Prostate gland (tissue), 2 donors: ENCODE data around the gene FAM222A. TPM values are rescaled to one million over a fixed set of nuclear protein-coding genes. Genes with fewer than 3 reads are reported as not detected.

ENCODE experiments used
- DNase-seq: peaks from one replicate; pipeline ENCODE4 v3.0.0-alpha.2; 2019; ENCODE audit warnings: low spot score
- H3K27ac ChIP-seq, 2 donors: fragments of 200-600 bp; sonication (generic); 2 replicates each; pipeline ENCODE4 v1.5.1; 2017 to 2019
- H3K27me3 ChIP-seq: fragments of 200-600 bp; sonication (generic); replicated peaks from 2 replicates; pipeline ENCODE4 v1.5.1; 2019; ENCODE audit not compliant: insufficient read depth
- H3K36me3 ChIP-seq, 2 donors: fragments of 200-600 bp; sonication (generic); 1 replicate in 1 of 2; 2 replicates in 1 of 2; pipeline versions ENCODE4 v1.5.1 to v1.8.1; 2017 to 2019
- H3K4me1 ChIP-seq: fragments of 200-600 bp; sonication (generic); replicated peaks from 2 replicates; pipeline ENCODE4 v1.5.1; 2019
- H3K4me3 ChIP-seq, 2 donors: fragments of 200-600 bp; sonication (generic); 2 replicates each; pipeline ENCODE4 v1.5.1; 2017 to 2019
- H3K9me3 ChIP-seq: fragments of 200-600 bp; sonication (generic); 2 replicates; pipeline ENCODE4 v1.5.1; 2017
- CTCF ChIP-seq, 4 experiments: fragments of 200-600 bp in 2 of 4; fragments of 450-650 bp in 2 of 4; sonication (generic) in 2 of 4; IDR thresholded peaks; 1 replicate in 3 of 4; 2 replicates in 1 of 4; pipeline ENCODE4 v1.5.1; 2016 to 2019; ENCODE audit warnings: antibody characterized with exemption in 4 of 4, mild to moderate bottlenecking in 2 of 4, moderate library complexity in 2 of 4
- POLR2A ChIP-seq: fragments of 450-650 bp; IDR thresholded peaks from one replicate; pipeline ENCODE4 v1.6.1; 2016; ENCODE audit warnings: antibody characterized with exemption, mild to moderate bottlenecking
- POLR2AphosphoS5 ChIP-seq: sonication (generic); formaldehyde crosslinking; IDR thresholded peaks from one replicate; pipeline ENCODE4 v1.6.1; 2017; ENCODE audit warnings: antibody characterized with exemption
- WGBS: methylation state at CpG from one replicate; pipeline ENCODE4 v1.1.5; 2018; 5-methylcytosine and 5-hydroxymethylcytosine counted together
- intact Hi-C: fragments of 100-400 bp; cut with DNase I; formaldehyde crosslinking; loops from one replicate; pipeline ENCODE4 v1.14.2; 2022
- total RNA-seq, 2 donors: library from RNA; depleted of rRNA; stranded (reverse); fragments of >200 nt; gene quantifications; one replicate each; pipeline ENCODE4 v1.1.0, GENCODE V29; 2016

FAM222A gene
- total RNA-seq, 2 donors from 2014 or later, result 2.0 to 52.3 TPM

- Histone ChIP-seq H3K4me3 (no peak overlapping the region), H3K27ac (no peak overlapping the region), H3K4me1 (no peaks in the 10 kb centered on the region), H3K36me3 (no peaks in the 10 kb centered on the region), H3K9me3 (no peaks in the 10 kb centered on the region), H3K27me3 (no peaks in the 10 kb centered on the region)
- 13% methylated on average over 2 of the region's 2 CpGs for WGBS
- TF ChIP-seq POLR2AphosphoS5, result peak; percentile 40
- TF ChIP-seq CTCF (IDR thresholded peaks at IDR 0.05), result no peak
- DNase-seq, result no peak
- intact Hi-C loops, result no loop called here
Measured at GRCh38 chr12:109753959-109754358, 40.3 kb downstream of the FAM222A start.

GRCh38 chr12:109756457-109756856, 42.8 kb downstream of the FAM222A start:
- Histone ChIP-seq H3K27me3 (no peaks in the 10 kb centered on the region), H3K9me3 (no peaks in the 10 kb centered on the region), H3K27ac (no peak overlapping the region), H3K36me3 (no peaks in the 10 kb centered on the region), H3K4me1 (no peaks in the 10 kb centered on the region), H3K4me3 (no peak overlapping the region)
- no peak for TF ChIP-seq POLR2AphosphoS5
- TF ChIP-seq CTCF (IDR thresholded peaks at IDR 0.05), result no peak
- no peak for TF ChIP-seq POLR2A
- intact Hi-C loops, result no loop called here
- WGBS, result 97% methylated on average over 1 of the region's 1 CpG
- DNase-seq, result no peak

GRCh38 chr12:109757671-109758265, 44.1 kb downstream of the FAM222A start:
- 92% methylated on average over 11 of the region's 11 CpGs for WGBS

GRCh38 chr12:109758426-109759420, 45.1 kb downstream of the FAM222A start:
- Histone ChIP-seq H3K36me3 (no peaks in the 10 kb centered on the region), H3K9me3 (no peaks in the 10 kb centered on the region), H3K27ac (no peak overlapping the region), H3K4me3 (no peak overlapping the region), H3K27me3 (no peaks in the 10 kb centered on the region), H3K4me1 (no peaks in the 10 kb centered on the region)
- intact Hi-C loops, result no loop called here
- TF ChIP-seq POLR2AphosphoS5 (no peak), CTCF (IDR thresholded peaks at IDR 0.05) (no peak), POLR2A (no peak)
- DNase-seq, result no peak
- 85% methylated on average over 15 of the region's 15 CpGs for WGBS

More at GRCh38 chr12:109757671-109758265, 44.1 kb downstream of the FAM222A start:
- Histone ChIP-seq H3K27me3 (no peaks in the 10 kb centered on the region), H3K36me3 (no peaks in the 10 kb centered on the region), H3K4me1 (no peaks in the 10 kb centered on the region), H3K9me3 (no peaks in the 10 kb centered on the region), H3K27ac (no peak overlapping the region), H3K4me3 (no peak overlapping the region)
- no peak for TF ChIP-seq CTCF (IDR thresholded peaks at IDR 0.05)
- no peak for TF ChIP-seq POLR2AphosphoS5
- TF ChIP-seq POLR2A, result no peak
- no peak for DNase-seq
- intact Hi-C loops, result no loop called here
